Hepatocyte (in vitro differentiated cells): ENCODE results near the gene URGCP. TPM values are rescaled to one million over a fixed set of nuclear protein-coding genes. Genes with fewer than 3 reads are reported as not detected.

ENCODE experiments used
- DNase-seq: peaks from one replicate; pipeline ENCODE4 v3.0.0-alpha.2; 2016; ENCODE audit warnings: low spot score
- H2AFZ ChIP-seq: fragments of 200-600 bp; sonication (generic); 2 replicates; pipeline ENCODE4 v1.6.0; 2016; ENCODE audit warnings: antibody characterized with exemption, mild to moderate bottlenecking
- H3K27ac ChIP-seq: fragments of 200-600 bp; sonication (generic); 2 replicates; pipeline ENCODE4 v1.5.1; 2016; ENCODE audit warnings: mild to moderate bottlenecking
- H3K27me3 ChIP-seq: fragments of 200-600 bp; sonication (generic); 2 replicates; pipeline ENCODE4 v1.6.1; 2016
- H3K36me3 ChIP-seq: fragments of 200-600 bp; sonication (generic); replicated peaks from 2 replicates; pipeline ENCODE4 v1.5.1; 2016; ENCODE audit warnings: low read depth; ENCODE audit not compliant: insufficient read depth
- H3K4me1 ChIP-seq: fragments of 200-600 bp; sonication (generic); 2 replicates; pipeline ENCODE4 v1.5.1; 2016; ENCODE audit warnings: mild to moderate bottlenecking, moderate library complexity; ENCODE audit not compliant: insufficient read depth
- H3K4me2 ChIP-seq: fragments of 200-600 bp; sonication (generic); 2 replicates; pipeline ENCODE4 v1.6.0; 2016
- H3K4me3 ChIP-seq: fragments of 200-600 bp; sonication (generic); 2 replicates; pipeline ENCODE4 v1.5.1; 2016; ENCODE audit warnings: mild to moderate bottlenecking
- H3K79me2 ChIP-seq: fragments of 200-600 bp; sonication (generic); 2 replicates; pipeline ENCODE4 v1.6.0; 2017; ENCODE audit warnings: mild to moderate bottlenecking
- H3K9me2 ChIP-seq: fragments of 200-600 bp; sonication (generic); replicated peaks from 2 replicates; pipeline ENCODE4 v1.6.0; 2017; ENCODE audit warnings: mild to moderate bottlenecking; ENCODE audit not compliant: insufficient read depth
- H3K9me3 ChIP-seq: fragments of 200-600 bp; sonication (generic); 2 replicates; pipeline ENCODE4 v1.5.1; 2016; ENCODE audit warnings: low read depth, mild to moderate bottlenecking
- H4K20me1 ChIP-seq: fragments of 200-600 bp; sonication (generic); 2 replicates; pipeline ENCODE4 v1.6.0; 2016; ENCODE audit warnings: mild to moderate bottlenecking; ENCODE audit not compliant: insufficient read depth, poor library complexity, severe bottlenecking
- EZH2 ChIP-seq: fragments of 200-600 bp; sonication (generic); IDR thresholded peaks from 2 replicates; pipeline ENCODE4 v1.6.1; 2016; ENCODE audit warnings: antibody characterized with exemption, mild to moderate bottlenecking, borderline replicate concordance
- EZH2phosphoT487 ChIP-seq: fragments of 200-600 bp; sonication (generic); IDR thresholded peaks from one replicate; pipeline ENCODE4 v1.6.1; 2018; ENCODE audit warnings: antibody characterized with exemption, mild to moderate bottlenecking, low read depth, moderate library complexity; ENCODE audit not compliant: unreplicated experiment, severe bottlenecking
- WGBS: methylation state at CpG from one replicate; pipeline ENCODE4 v1.1.6; 2016; ENCODE audit warnings: low lambda C conversion rate; ENCODE audit errors: missing lambda C conversion rate; 5-methylcytosine and 5-hydroxymethylcytosine counted together
- polyA plus RNA-seq: library from polyadenylated mRNA; unstranded; fragments of >200 nt; fragmentation: Nextera tagmentation; extraction: Ambion mirVana; gene quantifications from 2 replicates; pipeline ENCODE4 v1.2.1, GENCODE V29; 2016
- total RNA-seq: library from RNA; depleted of rRNA; stranded (reverse); fragments of >200 nt; gene quantifications from 2 replicates; pipeline ENCODE4 v1.2.3, GENCODE V29; 2014
- TF ChIP-seq, protein P1 (sequence below): fragments of 200-600 bp; sonication (generic); IDR thresholded peaks from 2 replicates; pipeline ENCODE4 v1.5.1; 2016; ENCODE audit warnings: antibody characterized with exemption, mild to moderate bottlenecking; ENCODE audit not compliant: poor library complexity

URGCP gene
- total and polyA plus RNA-seq, 2 experiments from 2014 or later = 28.7 to 31.9 TPM

DNA sequence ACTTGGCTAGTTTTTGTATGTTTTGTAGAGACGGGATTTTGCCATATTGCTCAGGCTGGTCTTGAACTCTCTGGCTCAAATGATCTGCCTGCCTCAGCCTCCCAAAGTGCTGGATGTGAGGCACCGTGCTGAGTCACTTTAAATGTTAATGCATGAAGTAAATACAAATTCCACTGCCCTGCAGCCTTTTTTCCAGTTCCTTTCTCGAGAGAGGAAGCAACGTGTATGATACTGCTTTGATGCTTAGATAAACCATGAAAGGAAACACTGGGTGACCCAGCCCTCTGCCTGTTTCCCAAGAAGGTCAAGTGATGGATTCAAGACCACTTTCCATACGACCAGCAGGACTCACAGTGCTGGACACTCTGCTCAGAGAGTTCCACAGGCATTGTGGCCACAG is 25.8 kb downstream of the URGCP start:
- Histone ChIP-seq H4K20me1 (no peaks in the 10 kb centered on the region), H3K4me2 (no peak overlapping the region), H3K36me3 (no peaks in the 10 kb centered on the region)

DNA sequence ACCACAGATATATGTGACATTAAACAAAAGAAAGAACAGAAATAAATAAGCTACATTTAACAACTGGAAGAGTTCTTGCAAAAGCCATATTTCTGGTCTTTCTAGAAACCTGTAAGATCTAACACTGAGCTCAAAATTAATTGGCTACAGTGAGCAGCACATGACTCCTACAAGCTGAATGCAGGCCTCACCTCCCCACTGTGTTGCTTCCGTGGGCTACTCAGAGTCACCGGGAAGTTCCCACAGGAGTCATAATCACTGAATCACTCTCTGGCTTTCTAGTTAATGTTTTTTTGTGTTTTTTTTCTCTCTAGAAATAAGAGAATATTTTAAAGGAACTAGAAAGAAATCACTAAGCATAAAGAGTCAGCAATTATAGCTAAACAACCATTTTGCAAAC is 26.9 kb downstream of the URGCP start:
- no peak for TF ChIP-seq EZH2
- TF ChIP-seq EZH2phosphoT487 = no peak
- TF ChIP-seq, protein P1, sequence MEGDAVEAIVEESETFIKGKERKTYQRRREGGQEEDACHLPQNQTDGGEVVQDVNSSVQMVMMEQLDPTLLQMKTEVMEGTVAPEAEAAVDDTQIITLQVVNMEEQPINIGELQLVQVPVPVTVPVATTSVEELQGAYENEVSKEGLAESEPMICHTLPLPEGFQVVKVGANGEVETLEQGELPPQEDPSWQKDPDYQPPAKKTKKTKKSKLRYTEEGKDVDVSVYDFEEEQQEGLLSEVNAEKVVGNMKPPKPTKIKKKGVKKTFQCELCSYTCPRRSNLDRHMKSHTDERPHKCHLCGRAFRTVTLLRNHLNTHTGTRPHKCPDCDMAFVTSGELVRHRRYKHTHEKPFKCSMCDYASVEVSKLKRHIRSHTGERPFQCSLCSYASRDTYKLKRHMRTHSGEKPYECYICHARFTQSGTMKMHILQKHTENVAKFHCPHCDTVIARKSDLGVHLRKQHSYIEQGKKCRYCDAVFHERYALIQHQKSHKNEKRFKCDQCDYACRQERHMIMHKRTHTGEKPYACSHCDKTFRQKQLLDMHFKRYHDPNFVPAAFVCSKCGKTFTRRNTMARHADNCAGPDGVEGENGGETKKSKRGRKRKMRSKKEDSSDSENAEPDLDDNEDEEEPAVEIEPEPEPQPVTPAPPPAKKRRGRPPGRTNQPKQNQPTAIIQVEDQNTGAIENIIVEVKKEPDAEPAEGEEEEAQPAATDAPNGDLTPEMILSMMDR = no peak
- Histone ChIP-seq H3K27me3 (no peaks in the 10 kb centered on the region), H3K9me3 (no peaks in the 10 kb centered on the region), H3K4me1 (no peaks in the 10 kb centered on the region), H4K20me1 (no peaks in the 10 kb centered on the region), H3K79me2 (no peaks in the 10 kb centered on the region), H3K4me2 (no peak overlapping the region), H3K9me2 (no peaks in the 10 kb centered on the region), H2AFZ (no peak overlapping the region), H3K27ac (no peak overlapping the region), H3K4me3 (no peak overlapping the region), H3K36me3 (no peaks in the 10 kb centered on the region)
- DNase-seq = no peak
- WGBS = 89% methylated on average over 2 of the region's 2 CpGs

More for the DNA sequence above, 25.8 kb downstream of the URGCP start:
- H3K79me2 ChIP-seq = peaks cover 2% of the 10 kb centered on the region
- no peak overlapping the region for H3K4me3 ChIP-seq
- H3K27ac ChIP-seq = no peak overlapping the region
- no peaks in the 10 kb centered on the region for H3K9me2 ChIP-seq
- 82% methylated on average over 5 of the region's 5 CpGs for whole genome bisulfite sequencing
- H2AFZ ChIP-seq = no peak overlapping the region
- no peaks in the 10 kb centered on the region for H3K9me3 ChIP-seq
- H3K4me1 ChIP-seq = no peaks in the 10 kb centered on the region
- TF ChIP-seq EZH2 (no peak), EZH2phosphoT487 (no peak)
- TF ChIP-seq, protein P1 = no peak
- H3K27me3 ChIP-seq = no peaks in the 10 kb centered on the region
- DNase-seq = no peak

DNA sequence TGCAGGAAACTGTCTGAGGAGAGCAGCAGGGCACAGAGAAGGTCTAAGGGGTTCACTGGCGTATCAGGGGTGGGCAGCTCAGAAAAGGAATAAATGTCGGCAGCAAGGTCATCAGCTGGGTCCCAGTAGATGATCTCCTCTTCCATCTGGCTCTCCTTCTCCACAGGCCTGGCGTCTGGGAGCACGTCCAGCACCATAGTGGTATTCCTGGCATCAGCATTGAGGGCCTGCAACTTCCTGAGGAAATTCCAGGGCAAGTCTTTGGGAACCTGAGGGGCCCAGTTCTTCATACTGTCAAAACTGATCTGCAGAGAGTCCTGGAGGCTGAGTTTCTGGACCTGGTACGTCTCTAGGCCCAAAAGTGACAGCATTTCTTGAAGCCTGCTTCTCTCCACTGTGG is 27.5 kb downstream of the URGCP start:
- 94% methylated on average over 5 of the region's 5 CpGs for WGBS
- no peaks in the 10 kb centered on the region for H3K4me1 ChIP-seq
- H3K4me3 ChIP-seq = no peak overlapping the region
- no peaks in the 10 kb centered on the region for H3K9me3 ChIP-seq
- H2AFZ ChIP-seq = no peak overlapping the region
- TF ChIP-seq, protein P1 = no peak
- no peak for TF ChIP-seq EZH2phosphoT487
- no peaks in the 10 kb centered on the region for H4K20me1 ChIP-seq
- DNase-seq = no peak
- no peak overlapping the region for H3K4me2 ChIP-seq
- H3K27me3 ChIP-seq = no peaks in the 10 kb centered on the region
- no peak overlapping the region for H3K27ac ChIP-seq
- no peaks in the 10 kb centered on the region for H3K36me3 ChIP-seq
- no peaks in the 10 kb centered on the region for H3K79me2 ChIP-seq
- H3K9me2 ChIP-seq = no peaks in the 10 kb centered on the region
